ENCODE results near the gene ADGRD2. TPM values are rescaled to one million over a fixed set of nuclear protein-coding genes. Genes with fewer than 3 reads are reported as not detected.

Gene ADGRD2
- total and polyA plus RNA-seq, 9 of the 15 experiments (the other 6 are each of a cell fraction or from before 2014, with no cell fraction given), result not detected

DNA sequence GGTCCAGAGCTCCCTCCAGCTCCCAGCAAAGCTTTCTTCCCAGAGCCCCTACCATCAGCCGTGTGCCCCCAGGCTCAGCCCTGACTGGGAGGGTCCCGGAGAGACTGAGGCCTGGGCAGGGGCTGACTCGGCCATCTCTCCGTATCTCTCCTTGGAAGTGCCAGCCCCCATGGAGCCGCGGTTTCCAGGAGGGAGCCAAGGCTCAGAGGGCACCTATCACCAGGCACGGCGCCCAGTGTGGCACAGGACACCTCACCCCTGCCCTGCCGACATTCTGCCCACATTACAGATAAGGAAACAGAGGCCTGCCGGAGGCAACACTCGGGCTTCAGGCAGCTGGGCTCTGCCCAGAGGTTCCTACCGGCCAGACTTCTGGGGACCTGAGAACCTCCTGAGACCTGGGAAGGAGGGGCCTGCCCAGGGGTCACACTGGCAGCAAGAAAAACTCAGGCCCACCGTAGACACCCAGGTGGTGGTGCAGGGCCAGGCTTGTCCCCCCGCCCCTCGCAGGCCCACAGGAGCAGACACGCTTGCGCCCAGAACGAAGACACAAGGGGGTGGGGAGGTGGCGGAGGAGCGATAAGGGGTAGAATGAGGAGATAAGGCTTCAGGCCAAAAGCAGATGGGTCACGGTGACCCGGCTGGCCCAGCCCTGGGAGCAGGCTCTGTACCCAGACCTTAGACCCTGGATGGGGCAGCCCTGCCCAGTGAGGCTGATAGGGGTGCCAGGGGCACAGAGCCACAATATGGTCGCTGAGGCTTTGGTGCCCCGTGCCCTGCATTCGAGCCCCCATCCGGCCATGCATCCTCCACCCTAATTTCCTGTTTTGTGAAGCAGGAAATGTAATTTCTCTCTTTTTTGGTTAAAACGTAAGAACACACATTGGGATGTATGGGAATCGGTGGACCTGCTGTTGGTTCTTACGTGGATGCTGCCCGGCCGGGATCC, 45.1 kb downstream of the ADGRD2 start (continued):
- TF ChIP-seq, protein P1, sequence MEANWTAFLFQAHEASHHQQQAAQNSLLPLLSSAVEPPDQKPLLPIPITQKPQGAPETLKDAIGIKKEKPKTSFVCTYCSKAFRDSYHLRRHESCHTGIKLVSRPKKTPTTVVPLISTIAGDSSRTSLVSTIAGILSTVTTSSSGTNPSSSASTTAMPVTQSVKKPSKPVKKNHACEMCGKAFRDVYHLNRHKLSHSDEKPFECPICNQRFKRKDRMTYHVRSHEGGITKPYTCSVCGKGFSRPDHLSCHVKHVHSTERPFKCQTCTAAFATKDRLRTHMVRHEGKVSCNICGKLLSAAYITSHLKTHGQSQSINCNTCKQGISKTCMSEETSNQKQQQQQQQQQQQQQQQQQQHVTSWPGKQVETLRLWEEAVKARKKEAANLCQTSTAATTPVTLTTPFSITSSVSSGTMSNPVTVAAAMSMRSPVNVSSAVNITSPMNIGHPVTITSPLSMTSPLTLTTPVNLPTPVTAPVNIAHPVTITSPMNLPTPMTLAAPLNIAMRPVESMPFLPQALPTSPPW (CRISPR knock-in tag; IDR thresholded peaks at IDR 0.05), result peak; percentile 81
- TF ChIP-seq TCF3 (CRISPR knock-in tag; IDR thresholded peaks at IDR 0.05), result peak; percentile 52

DNA sequence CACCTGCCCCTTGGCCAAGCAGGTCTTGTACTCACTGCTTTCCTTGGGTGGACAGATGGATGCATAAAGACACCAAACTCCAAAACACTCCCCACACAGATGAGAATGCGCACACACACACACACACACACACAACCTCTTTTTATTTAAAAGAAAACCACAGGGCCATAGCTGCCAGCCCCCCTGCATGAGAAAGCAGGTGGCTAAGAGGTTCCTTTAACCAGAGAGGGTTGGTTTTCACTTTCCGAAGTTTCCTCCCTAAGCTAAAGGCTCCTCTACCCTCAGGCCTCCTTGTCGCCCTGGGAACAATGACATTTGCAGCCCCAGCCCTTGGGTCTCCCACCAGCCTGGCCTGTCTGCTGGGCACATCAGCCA, 45.8 kb downstream of the ADGRD2 start:
- peaks cover 25% of the 10 kb centered on the region; the same call in 1 of the 2 replicates for H4K20me1 ChIP-seq (replicated peaks; ENCODE audit: control insufficient read depth, insufficient read depth, low read length)
- intact Hi-C loops (cut with micrococcal nuclease) (no loop called here), in situ Hi-C loops (cut with MboI) (no loop called here)
- no peak overlapping the region for H2AFZ ChIP-seq (ENCODE audit: low read depth, low read length)
- no peak overlapping the region for H3K4me2 ChIP-seq (ENCODE audit: insufficient read depth, low read length)
- H3K9me3 ChIP-seq (replicated peaks; ENCODE audit: control insufficient read depth, insufficient read depth, low read depth, low read length), result no peaks in the 10 kb centered on the region
- peaks cover 11 to 56% of the 10 kb centered on the region in 2 experiments; a peak in 3 of 5 replicates for H3K4me1 ChIP-seq (replicated peaks in 1 of 2; ENCODE audit: control insufficient read depth in 2 of 2, insufficient read depth in 2 of 2, low read length in 2 of 2)
- H3K9ac ChIP-seq (ENCODE audit: insufficient read depth in 1 of 2, low read depth in 2 of 2, low read length in 2 of 2), result peak overlapping the region in 1 of 2 experiments; percentile 49; a peak in 1 of 4 replicates
- ChIA-PET POLR2A (no interaction called here), CTCF (ENCODE audit: low intra/inter-chr PET ratio) (no interaction called here)
- no peak overlapping the region for H3K27ac ChIP-seq (ENCODE audit: extremely low read depth, low read depth, low read length)
- 42% methylated on average over 3 of the region's 3 CpGs for WGBS (ENCODE audit: insufficient coverage, low coverage, missing lambda C conversion rate)
- no peaks in the 10 kb centered on the region for H3K79me2 ChIP-seq (ENCODE audit: control insufficient read depth, insufficient read depth, low read length)
- no TSS peak for BruUV-seq (replicated peaks)
- no peaks in the 10 kb centered on the region for H3K36me3 ChIP-seq (ENCODE audit: control insufficient read depth, insufficient read depth, low read length)
- TF ChIP-seq ARHGAP35 (IDR thresholded peaks at IDR 0.05; ENCODE audit: partially characterized antibody), result no peak
- TF ChIP-seq MYNN (IDR thresholded peaks at IDR 0.05), result no peak
- no peak for TF ChIP-seq MYNN (CRISPR knock-in tag; IDR thresholded peaks at IDR 0.05)
- TF ChIP-seq ETS2 (tag; IDR thresholded peaks at IDR 0.05; ENCODE audit: borderline replicate concordance, poor library complexity, severe bottlenecking), result no peak
- TF ChIP-seq, protein P2, sequence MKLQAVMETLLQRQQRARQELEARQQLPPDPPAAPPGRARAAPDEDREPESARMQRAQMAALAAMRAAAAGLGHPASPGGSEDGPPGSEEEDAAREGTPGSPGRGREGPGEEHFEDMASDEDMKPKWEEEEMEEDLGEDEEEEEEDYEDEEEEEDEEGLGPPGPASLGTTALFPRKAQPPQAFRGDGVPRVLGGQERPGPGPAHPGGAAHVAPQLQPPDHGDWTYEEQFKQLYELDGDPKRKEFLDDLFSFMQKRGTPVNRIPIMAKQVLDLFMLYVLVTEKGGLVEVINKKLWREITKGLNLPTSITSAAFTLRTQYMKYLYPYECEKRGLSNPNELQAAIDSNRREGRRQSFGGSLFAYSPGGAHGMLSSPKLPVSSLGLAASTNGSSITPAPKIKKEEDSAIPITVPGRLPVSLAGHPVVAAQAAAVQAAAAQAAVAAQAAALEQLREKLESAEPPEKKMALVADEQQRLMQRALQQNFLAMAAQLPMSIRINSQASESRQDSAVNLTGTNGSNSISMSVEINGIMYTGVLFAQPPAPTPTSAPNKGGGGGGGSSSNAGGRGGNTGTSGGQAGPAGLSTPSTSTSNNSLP (IDR thresholded peaks at IDR 0.05; ENCODE audit: borderline replicate concordance, low read depth, low read length), result no peak
- TF ChIP-seq, protein P3, sequence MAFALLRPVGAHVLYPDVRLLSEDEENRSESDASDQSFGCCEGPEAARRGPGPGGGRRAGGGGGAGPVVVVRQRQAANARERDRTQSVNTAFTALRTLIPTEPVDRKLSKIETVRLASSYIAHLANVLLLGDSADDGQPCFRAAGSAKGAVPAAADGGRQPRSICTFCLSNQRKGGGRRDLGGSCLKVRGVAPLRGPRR (CRISPR knock-in tag; IDR thresholded peaks at IDR 0.05), result no peak
- TF ChIP-seq GTF2F1 (IDR thresholded peaks at IDR 0.05; ENCODE audit: low read depth, low read length), result no peak
- no peak for TF ChIP-seq ZNF830 (CRISPR knock-in tag; IDR thresholded peaks at IDR 0.05)
- no peak for TF ChIP-seq TBL1XR1 (IDR thresholded peaks at IDR 0.05; ENCODE audit: low read length in 2 of 2)
- no peak for TF ChIP-seq FOXK1 (CRISPR knock-in tag; IDR thresholded peaks at IDR 0.05; ENCODE audit: borderline replicate concordance)
- TF ChIP-seq SREBF1 (IDR thresholded peaks at IDR 0.05; ENCODE audit: borderline replicate concordance, low read depth, low read length), result no peak
- no peak for TF ChIP-seq SRF (CRISPR knock-in tag; IDR thresholded peaks at IDR 0.05)
- no peak for TF ChIP-seq SMARCB1 (IDR thresholded peaks at IDR 0.05; ENCODE audit: insufficient read length, low read depth)
- TF ChIP-seq NFATC3 (IDR thresholded peaks at IDR 0.05), result no peak
- no peak for TF ChIP-seq POLR2G (IDR thresholded peaks at IDR 0.05; ENCODE audit: low read depth, low read length)
- peaks cover 26 to 91% of the 10 kb centered on the region in 2 experiments; a peak in 4 of 5 replicates for H3K27me3 ChIP-seq (ENCODE audit: control insufficient read depth in 2 of 2, insufficient read depth in 2 of 2, low read length in 2 of 2)
- no peak overlapping the region for H3K4me3 ChIP-seq
- no peaks in the 10 kb centered on the region for H3K9me1 ChIP-seq (ENCODE audit: control insufficient read depth, insufficient read depth, low read length)
- no peak for DNase-seq (ENCODE audit: extremely low read depth in 1 of 4, low spot score in 3 of 4)
- peak; percentile 32 for FAIRE-seq
- ATAC-seq, result no peak

Measured in K562 (cell line).